ENCODE data around the gene CABP2.

Gene CABP2

DNA sequence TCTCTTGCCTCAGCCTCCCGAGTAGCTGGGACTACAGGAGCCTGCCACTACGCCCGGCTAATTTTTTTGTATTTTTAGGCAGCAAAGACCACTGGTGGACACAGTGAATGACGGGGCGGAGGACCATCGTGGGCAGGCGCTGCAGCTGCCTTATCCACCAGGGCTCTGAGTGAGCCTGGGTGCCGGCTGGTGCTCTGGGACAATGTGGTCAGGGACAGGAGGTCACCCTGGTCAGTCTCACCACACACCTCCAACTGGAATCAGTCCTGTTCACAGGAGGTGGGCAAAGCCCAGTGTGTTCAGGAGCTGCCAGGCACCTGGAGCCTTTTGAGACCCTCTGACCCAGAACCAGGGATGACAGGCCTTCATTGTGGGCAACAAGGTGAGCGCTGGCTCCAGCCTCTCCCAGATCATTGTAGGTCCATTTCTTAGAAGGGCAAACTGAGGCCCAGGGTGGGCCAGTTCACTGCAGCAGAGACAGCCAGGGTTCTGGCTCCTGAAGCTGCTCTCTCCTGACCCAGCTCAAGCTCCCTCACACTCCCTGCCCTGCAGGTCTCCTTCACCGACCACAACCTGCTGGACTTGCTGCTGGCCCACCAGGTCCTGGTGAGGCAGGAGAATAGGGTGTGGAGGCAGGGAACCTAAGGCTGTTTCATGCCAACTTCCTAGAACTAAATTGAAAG is 15.7 kb upstream of the CABP2 start:
- H3K4me1 ChIP-seq (ENCODE audit: control insufficient read depth, insufficient read depth, low read length): no peaks in the 10 kb centered on the region
- no peak overlapping the region for H3K4me3 ChIP-seq (ENCODE audit: low read length in 2 of 2)
- no peak overlapping the region for H3K9ac ChIP-seq (ENCODE audit: low read length in 2 of 2)
- H3K27me3 ChIP-seq (ENCODE audit: control insufficient read depth in 1 of 2, insufficient read depth in 2 of 2, low read length in 2 of 2): no peaks in the 10 kb centered on the region
- no peak overlapping the region for H3K27ac ChIP-seq (ENCODE audit: low read length)
- no peaks in the 10 kb centered on the region for H3K9me3 ChIP-seq (ENCODE audit: control insufficient read depth in 2 of 2, low read length in 2 of 2)
- no peaks in the 10 kb centered on the region for H3K36me3 ChIP-seq (ENCODE audit: control insufficient read depth in 2 of 2, insufficient read depth in 2 of 2, low read length in 2 of 2)

- Histone ChIP-seq H3K9me3 (ENCODE audit: control insufficient read depth in 2 of 2, low read length in 2 of 2) (no peaks in the 10 kb centered on the region), H3K27ac (ENCODE audit: low read length) (no peak overlapping the region), H3K4me3 (ENCODE audit: low read length in 2 of 2) (no peak overlapping the region), H3K9ac (ENCODE audit: low read length in 2 of 2) (no peak overlapping the region), H3K36me3 (ENCODE audit: control insufficient read depth in 2 of 2, insufficient read depth in 2 of 2, low read length in 2 of 2) (no peaks in the 10 kb centered on the region), H3K27me3 (ENCODE audit: control insufficient read depth in 1 of 2, insufficient read depth in 2 of 2, low read length in 2 of 2) (no peaks in the 10 kb centered on the region), H3K4me1 (ENCODE audit: control insufficient read depth, insufficient read depth, low read length) (no peaks in the 10 kb centered on the region)
Measured at GRCh38 chr11:67538306-67538705, 15.1 kb upstream of the CABP2 start.

DNA sequence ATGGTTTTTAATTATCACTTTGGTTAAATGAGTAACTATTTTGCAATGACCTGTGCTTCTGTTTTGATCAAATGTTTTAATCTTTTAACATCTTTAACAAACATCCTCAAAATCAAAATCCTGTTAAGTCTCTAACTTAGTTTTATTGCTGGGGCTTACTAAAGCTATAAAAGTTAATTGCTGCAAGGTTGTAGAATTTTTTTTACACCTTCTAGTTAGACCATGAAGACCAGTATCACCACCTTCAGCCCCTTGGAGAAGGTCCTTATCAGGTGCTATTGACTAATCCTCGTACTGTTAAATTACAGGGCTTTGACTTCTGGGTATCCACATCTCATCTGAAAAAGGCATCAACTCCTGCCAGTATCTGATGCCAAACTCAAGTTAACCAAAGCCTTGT is 12.3 kb upstream of the CABP2 start:
- H3K36me3 ChIP-seq (ENCODE audit: control insufficient read depth in 2 of 2, insufficient read depth in 2 of 2, low read length in 2 of 2): no peaks in the 10 kb centered on the region
- H3K4me3 ChIP-seq (ENCODE audit: low read length in 2 of 2): no peak overlapping the region
- no peaks in the 10 kb centered on the region for H3K4me1 ChIP-seq (ENCODE audit: control insufficient read depth, insufficient read depth, low read length)
- no peaks in the 10 kb centered on the region for H3K27me3 ChIP-seq (ENCODE audit: control insufficient read depth in 1 of 2, insufficient read depth in 2 of 2, low read length in 2 of 2)
- no peak overlapping the region for H3K9ac ChIP-seq (ENCODE audit: low read length in 2 of 2)
- H3K27ac ChIP-seq (ENCODE audit: low read length): no peak overlapping the region
- no peaks in the 10 kb centered on the region for H3K9me3 ChIP-seq (ENCODE audit: control insufficient read depth in 2 of 2, low read length in 2 of 2)

DNA sequence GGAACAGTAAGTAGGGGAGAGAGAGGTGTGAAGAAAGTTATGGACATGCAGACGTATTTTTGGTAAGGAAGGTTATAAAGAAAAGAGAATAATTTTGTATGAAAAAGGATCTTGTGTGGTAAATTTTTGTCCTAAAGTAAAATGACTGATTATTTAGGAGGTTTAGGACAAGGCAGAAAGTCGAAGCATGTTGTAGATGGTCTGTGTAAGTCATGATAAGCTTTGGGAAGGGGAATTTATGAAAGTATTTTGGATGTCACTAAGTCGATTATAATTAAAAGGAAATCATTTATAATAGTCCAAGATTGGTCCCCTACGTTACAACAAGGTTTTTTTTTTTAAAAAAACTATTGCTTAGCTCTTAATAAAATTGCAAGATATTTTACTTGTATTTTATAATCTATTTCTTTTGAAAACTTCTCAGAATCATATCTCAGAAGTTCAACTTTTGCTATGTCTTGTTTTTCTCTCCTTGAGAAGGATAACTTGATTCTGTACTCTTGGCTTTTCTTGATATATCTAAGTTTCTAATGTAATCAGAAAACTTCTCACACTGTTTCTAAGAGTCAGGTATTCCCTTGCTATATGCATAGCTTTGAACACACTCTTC is 10.9 kb upstream of the CABP2 start:
- H3K4me1 ChIP-seq (ENCODE audit: control insufficient read depth, insufficient read depth, low read length): no peaks in the 10 kb centered on the region
- no peaks in the 10 kb centered on the region for H3K36me3 ChIP-seq (ENCODE audit: control insufficient read depth in 2 of 2, insufficient read depth in 2 of 2, low read length in 2 of 2)
- H3K4me3 ChIP-seq (ENCODE audit: low read length in 2 of 2): no peak overlapping the region
- H3K27ac ChIP-seq (ENCODE audit: low read length): no peak overlapping the region
- no peaks in the 10 kb centered on the region for H3K9me3 ChIP-seq (ENCODE audit: control insufficient read depth in 2 of 2, low read length in 2 of 2)
- H3K9ac ChIP-seq (ENCODE audit: low read length in 2 of 2): no peak overlapping the region
- no peaks in the 10 kb centered on the region for H3K27me3 ChIP-seq (ENCODE audit: control insufficient read depth in 1 of 2, insufficient read depth in 2 of 2, low read length in 2 of 2)

DNA sequence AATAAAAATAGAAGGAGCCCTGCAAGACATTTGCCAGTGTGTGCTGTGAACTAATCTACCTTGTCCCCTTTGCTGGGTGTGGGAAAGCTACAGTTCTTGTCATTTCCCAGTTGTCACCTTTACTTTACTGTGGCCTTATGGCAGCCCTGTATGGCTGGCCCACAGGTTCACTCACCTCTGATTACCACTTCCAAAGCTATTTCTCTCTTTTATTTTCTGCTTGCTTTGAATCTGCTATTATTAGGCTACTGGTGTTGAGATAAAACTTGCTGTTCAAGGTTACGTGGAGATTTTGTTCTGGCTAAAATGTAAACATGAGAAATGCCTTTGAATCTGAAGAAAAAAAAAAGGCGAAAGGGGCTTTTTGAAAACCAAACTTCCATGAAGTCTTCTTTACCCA is 9.6 kb upstream of the CABP2 start:
- Histone ChIP-seq H3K4me1 (ENCODE audit: control insufficient read depth, insufficient read depth, low read length) (no peaks in the 10 kb centered on the region), H3K9me3 (ENCODE audit: control insufficient read depth in 2 of 2, low read length in 2 of 2) (no peaks in the 10 kb centered on the region), H3K4me3 (ENCODE audit: low read length in 2 of 2) (no peak overlapping the region), H3K9ac (ENCODE audit: low read length in 2 of 2) (no peak overlapping the region), H3K27me3 (ENCODE audit: control insufficient read depth in 1 of 2, insufficient read depth in 2 of 2, low read length in 2 of 2) (no peaks in the 10 kb centered on the region), H3K27ac (ENCODE audit: low read length) (no peak overlapping the region), H3K36me3 (ENCODE audit: control insufficient read depth in 2 of 2, insufficient read depth in 2 of 2, low read length in 2 of 2) (no peaks in the 10 kb centered on the region)

DNA sequence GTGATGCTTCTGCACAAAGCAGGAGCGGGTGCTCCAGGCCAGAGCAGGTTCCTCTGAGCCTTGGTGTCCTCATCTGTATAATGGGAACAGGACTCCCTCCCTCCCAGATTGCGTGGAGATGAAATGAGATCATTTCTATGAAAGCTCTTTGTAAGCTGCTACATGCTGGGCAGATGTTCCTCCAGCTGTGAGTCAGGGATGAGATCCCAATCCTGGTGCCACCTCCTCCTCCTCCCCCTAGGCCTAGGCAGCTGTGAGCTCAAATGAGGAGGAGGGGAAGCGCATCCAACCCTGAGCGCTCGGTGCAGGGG is 7.0 kb upstream of the CABP2 start:
- Histone ChIP-seq H3K27me3 (ENCODE audit: control insufficient read depth in 1 of 2, insufficient read depth in 2 of 2, low read length in 2 of 2) (no peaks in the 10 kb centered on the region), H3K4me3 (ENCODE audit: low read length in 2 of 2) (no peak overlapping the region), H3K9me3 (ENCODE audit: control insufficient read depth in 2 of 2, low read length in 2 of 2) (no peaks in the 10 kb centered on the region), H3K27ac (ENCODE audit: low read length) (no peak overlapping the region), H3K36me3 (ENCODE audit: control insufficient read depth in 2 of 2, insufficient read depth in 2 of 2, low read length in 2 of 2) (no peaks in the 10 kb centered on the region), H3K9ac (ENCODE audit: low read length in 2 of 2) (no peak overlapping the region), H3K4me1 (ENCODE audit: control insufficient read depth, insufficient read depth, low read length) (no peaks in the 10 kb centered on the region)

DNA sequence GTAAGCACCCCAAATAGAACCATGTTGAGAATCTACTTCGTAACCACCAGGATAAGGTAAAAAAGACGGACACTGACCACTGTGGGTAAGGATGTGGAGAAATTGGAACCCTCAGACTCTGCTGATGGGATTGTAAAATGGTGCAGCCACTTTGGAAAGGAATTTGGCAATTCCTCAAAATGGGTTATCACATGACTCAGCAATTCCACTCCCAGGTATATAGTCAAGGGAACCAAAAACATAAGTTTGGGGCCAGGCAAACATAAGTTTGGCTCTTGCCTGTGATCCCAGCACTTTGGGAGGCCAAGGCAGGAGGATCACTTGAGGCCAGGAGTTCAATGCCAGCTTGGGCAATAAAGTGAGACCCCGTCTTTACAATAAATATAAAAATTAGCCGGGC is 5.1 kb upstream of the CABP2 start:
- Histone ChIP-seq H3K9ac (ENCODE audit: low read length in 2 of 2) (no peak overlapping the region), H3K36me3 (ENCODE audit: control insufficient read depth in 2 of 2, insufficient read depth in 2 of 2, low read length in 2 of 2) (no peaks in the 10 kb centered on the region), H3K9me3 (ENCODE audit: control insufficient read depth in 2 of 2, low read length in 2 of 2) (no peaks in the 10 kb centered on the region), H3K4me1 (ENCODE audit: control insufficient read depth, insufficient read depth, low read length) (no peaks in the 10 kb centered on the region), H3K27ac (ENCODE audit: low read length) (no peak overlapping the region), H3K27me3 (ENCODE audit: control insufficient read depth in 1 of 2, insufficient read depth in 2 of 2, low read length in 2 of 2) (peaks cover 0 to 4% of the 10 kb centered on the region in 2 donors), H3K4me3 (ENCODE audit: low read length in 2 of 2) (no peak overlapping the region)

DNA sequence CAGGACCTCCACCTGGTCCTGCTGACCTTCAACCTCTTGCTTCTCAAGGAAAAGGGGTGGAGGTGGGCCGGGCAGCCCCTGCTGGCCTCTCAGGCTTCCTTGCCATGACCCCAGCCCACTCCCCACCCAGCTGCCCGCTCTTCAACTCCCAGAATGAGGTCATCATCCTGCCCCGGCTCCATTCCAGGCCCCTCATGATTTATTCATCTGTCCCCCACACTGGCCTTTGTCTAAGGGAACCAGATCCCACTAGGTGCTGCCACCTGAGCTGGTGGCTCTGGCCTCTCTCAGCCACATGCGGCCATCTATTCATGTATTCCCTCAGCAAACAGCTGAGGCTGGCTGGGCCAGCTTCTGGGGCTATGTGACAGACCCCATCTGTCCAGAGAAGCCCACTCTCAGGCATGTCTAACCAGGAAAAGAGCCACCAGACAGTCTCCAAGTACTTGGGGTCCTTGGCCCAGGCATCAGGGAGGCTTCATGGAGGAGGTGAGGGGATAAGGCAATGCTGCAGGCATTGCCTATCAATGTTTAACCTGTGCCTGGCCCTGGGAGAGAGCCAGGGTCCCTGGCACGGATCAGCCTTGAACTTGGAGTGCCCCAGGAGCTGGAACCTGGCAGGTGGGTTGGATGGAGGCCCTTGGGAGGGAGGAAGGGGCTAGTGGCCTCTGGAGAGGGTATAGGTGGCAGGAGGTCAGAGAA is 2.2 kb upstream of the CABP2 start:
- H3K4me1 ChIP-seq (ENCODE audit: control insufficient read depth, insufficient read depth, low read length): no peaks in the 10 kb centered on the region
- H3K4me3 ChIP-seq (ENCODE audit: low read length in 2 of 2): no peak overlapping the region
- no peaks in the 10 kb centered on the region for H3K36me3 ChIP-seq (ENCODE audit: control insufficient read depth in 2 of 2, insufficient read depth in 2 of 2, low read length in 2 of 2)
- peaks cover 0 to 4% of the 10 kb centered on the region in 2 donors for H3K27me3 ChIP-seq (ENCODE audit: control insufficient read depth in 1 of 2, insufficient read depth in 2 of 2, low read length in 2 of 2)
- no peak overlapping the region for H3K27ac ChIP-seq (ENCODE audit: low read length)
- no peak overlapping the region for H3K9ac ChIP-seq (ENCODE audit: low read length in 2 of 2)
- H3K9me3 ChIP-seq (ENCODE audit: control insufficient read depth in 2 of 2, low read length in 2 of 2): no peaks in the 10 kb centered on the region

GRCh38 chr11:67524480-67524808 is 1.2 kb upstream of the CABP2 start:
- H3K9me3 ChIP-seq (ENCODE audit: control insufficient read depth in 2 of 2, low read length in 2 of 2): no peaks in the 10 kb centered on the region
- no peaks in the 10 kb centered on the region for H3K4me1 ChIP-seq (ENCODE audit: control insufficient read depth, insufficient read depth, low read length)
- H3K27me3 ChIP-seq (ENCODE audit: control insufficient read depth in 1 of 2, insufficient read depth in 2 of 2, low read length in 2 of 2): peaks cover 0 to 4% of the 10 kb centered on the region in 2 donors
- no peak overlapping the region for H3K4me3 ChIP-seq (ENCODE audit: low read length in 2 of 2)
- no peaks in the 10 kb centered on the region for H3K36me3 ChIP-seq (ENCODE audit: control insufficient read depth in 2 of 2, insufficient read depth in 2 of 2, low read length in 2 of 2)
- H3K27ac ChIP-seq (ENCODE audit: low read length): no peak overlapping the region
- H3K9ac ChIP-seq (ENCODE audit: low read length in 2 of 2): no peak overlapping the region

GRCh38 chr11:67523556-67524479 is 572 bp upstream of the CABP2 start:
- Histone ChIP-seq H3K9me3 (ENCODE audit: control insufficient read depth in 2 of 2, low read length in 2 of 2) (no peaks in the 10 kb centered on the region), H3K36me3 (ENCODE audit: control insufficient read depth in 2 of 2, insufficient read depth in 2 of 2, low read length in 2 of 2) (no peaks in the 10 kb centered on the region), H3K4me3 (ENCODE audit: low read length in 2 of 2) (no peak overlapping the region), H3K4me1 (ENCODE audit: control insufficient read depth, insufficient read depth, low read length) (no peaks in the 10 kb centered on the region), H3K27me3 (ENCODE audit: control insufficient read depth in 1 of 2, insufficient read depth in 2 of 2, low read length in 2 of 2) (peaks cover 0 to 4% of the 10 kb centered on the region in 2 donors), H3K9ac (ENCODE audit: low read length in 2 of 2) (no peak overlapping the region), H3K27ac (ENCODE audit: low read length) (no peak overlapping the region)
